Ishikawa (cell line): Measurements from ENCODE around the gene VWA7.

Experiments
- CEBPB ChIP-seq: IDR thresholded peaks from 2 replicates; pipeline ENCODE4 v1.6.1; 2012
- EP300 ChIP-seq: IDR thresholded peaks from 2 replicates; pipeline ENCODE4 v1.6.1; 2012; ENCODE audit warnings: borderline replicate concordance
- FOXM1 ChIP-seq: IDR thresholded peaks from 2 replicates; pipeline ENCODE4 v1.6.1; 2012; ENCODE audit warnings: low read depth, borderline replicate concordance
- MAX ChIP-seq: IDR thresholded peaks from 2 replicates; pipeline ENCODE4 v1.6.1; 2012
- NFIC ChIP-seq: IDR thresholded peaks from 2 replicates; pipeline ENCODE4 v1.6.1; 2012
- REST ChIP-seq: IDR thresholded peaks from 2 replicates; pipeline ENCODE4 v1.6.1; 2012; ENCODE audit warnings: low read depth, mild to moderate bottlenecking
- TAF1 ChIP-seq: IDR thresholded peaks from 2 replicates; pipeline ENCODE4 v1.6.1; 2012; ENCODE audit warnings: low read depth, mild to moderate bottlenecking
- TCF12 ChIP-seq: IDR thresholded peaks from 2 replicates; pipeline ENCODE4 v1.6.1; 2012; ENCODE audit warnings: low read depth
- TEAD4 ChIP-seq: IDR thresholded peaks from 2 replicates; pipeline ENCODE4 v1.6.1; 2012

GRCh38 chr6:31744422-31744821, 32.7 kb downstream of the VWA7 start:
- no peak for TF ChIP-seq TEAD4
- no peak for TF ChIP-seq EP300
- no peak for TF ChIP-seq NFIC
- no peak for TF ChIP-seq REST
- no peak for TF ChIP-seq CEBPB
- TF ChIP-seq TAF1: no peak
- TF ChIP-seq FOXM1: no peak
- TF ChIP-seq TCF12: no peak
- no peak for TF ChIP-seq MAX
